ENCODE data around the gene FUT3. TPM values are rescaled to one million over a fixed set of nuclear protein-coding genes. Genes with fewer than 3 reads are reported as not detected.

FUT3 gene
- total RNA-seq, 1 experiment from 2014 or later: 0.34 TPM

GRCh38 chr19:5893296-5893903 is 42.2 kb upstream of the FUT3 start:
- BruUV-seq (replicated peaks): no TSS peak
- Histone ChIP-seq H3K4me3 (ENCODE audit: low read depth, low read length) (no peak overlapping the region), H3K4me1 (peaks cover 5% of the 10 kb centered on the region; the same call in 1 of the 2 replicates), H3K9me3 (no peaks in the 10 kb centered on the region), H3K27me3 (replicated peaks; ENCODE audit: control insufficient read depth, insufficient read depth, low read length) (no peaks in the 10 kb centered on the region), H3K36me3 (ENCODE audit: control insufficient read depth, insufficient read depth, low read length) (no peaks in the 10 kb centered on the region; the same call in 1 of the 2 replicates)
- intact Hi-C loops (cut with micrococcal nuclease; ENCODE audit: unreplicated experiment): loop anchor here (2.0 kb wide), 1 partner anchor 89 kb away; the partner anchor contains the start of gene NRTN
- TF ChIP-seq CTCF (IDR thresholded peaks at IDR 0.05; ENCODE audit: insufficient read depth in 1 of 2, low read depth in 1 of 2, low read length in 1 of 2, severe bottlenecking in 1 of 2, unreplicated experiment in 1 of 2): no peak
- DNase-seq: no peak
- ChIA-PET CTCF (interaction anchor here (0.7 to 0.8 kb wide), 3 partner anchors 79 to 165 kb away, joined by 4 to 6 read pairs (median 5); no protein-coding TSS in a partner anchor), POLR2A (no interaction called here)
- Mint-ChIP-seq H3K36me3 (ENCODE audit: insufficient read depth, unreplicated experiment) (peaks cover 38% of the 10 kb centered on the region), H3K9me3 (ENCODE audit: unreplicated experiment) (no peaks in the 10 kb centered on the region), H3K27me3 (ENCODE audit: insufficient read depth, unreplicated experiment) (no peaks in the 10 kb centered on the region), H3K4me1 (ENCODE audit: low read depth, unreplicated experiment) (peaks cover 9% of the 10 kb centered on the region), H3K4me3 (ENCODE audit: unreplicated experiment) (no peak overlapping the region), H3K27ac (ENCODE audit: unreplicated experiment) (no peak overlapping the region)

- Histone ChIP-seq H3K4me1 (peaks cover 5% of the 10 kb centered on the region; the same call in 1 of the 2 replicates), H3K4me3 (ENCODE audit: low read depth, low read length) (no peak overlapping the region), H3K9me3 (no peaks in the 10 kb centered on the region), H3K36me3 (ENCODE audit: control insufficient read depth, insufficient read depth, low read length) (no peaks in the 10 kb centered on the region; the same call in 1 of the 2 replicates), H3K27me3 (replicated peaks; ENCODE audit: control insufficient read depth, insufficient read depth, low read length) (no peaks in the 10 kb centered on the region)
- Mint-ChIP-seq H3K9me3 (ENCODE audit: unreplicated experiment) (no peaks in the 10 kb centered on the region), H3K27ac (ENCODE audit: unreplicated experiment) (peak overlapping the region; percentile 65), H3K4me3 (ENCODE audit: unreplicated experiment) (no peak overlapping the region), H3K36me3 (ENCODE audit: insufficient read depth, unreplicated experiment) (peaks cover 38% of the 10 kb centered on the region), H3K4me1 (ENCODE audit: low read depth, unreplicated experiment) (peaks cover 9% of the 10 kb centered on the region), H3K27me3 (ENCODE audit: insufficient read depth, unreplicated experiment) (no peaks in the 10 kb centered on the region)
- TF ChIP-seq CTCF (IDR thresholded peaks at IDR 0.05; ENCODE audit: insufficient read depth in 1 of 2, low read depth in 1 of 2, low read length in 1 of 2, severe bottlenecking in 1 of 2, unreplicated experiment in 1 of 2): no peak
- intact Hi-C loops (cut with micrococcal nuclease; ENCODE audit: unreplicated experiment): loop anchor here (1.0 to 2.0 kb wide), 2 partner anchors 88 to 120 kb away; partner anchors contain the start of gene NRTN
- no peak for DNase-seq
- BruUV-seq (replicated peaks): no TSS peak
- CTCF ChIA-PET: interaction anchor here (0.7 to 1.2 kb wide), 4 partner anchors 79 to 165 kb away, joined by 4 to 7 read pairs (median 6); no protein-coding TSS in a partner anchor
- POLR2A ChIA-PET: no interaction called here
Measured at GRCh38 chr19:5892772-5893275, 41.6 kb upstream of the FUT3 start.

GRCh38 chr19:5891938-5892771 is 40.9 kb upstream of the FUT3 start:
- Mint-ChIP-seq H3K4me3 (ENCODE audit: unreplicated experiment) (no peak overlapping the region), H3K27me3 (ENCODE audit: insufficient read depth, unreplicated experiment) (no peaks in the 10 kb centered on the region), H3K9me3 (ENCODE audit: unreplicated experiment) (no peaks in the 10 kb centered on the region), H3K4me1 (ENCODE audit: low read depth, unreplicated experiment) (peaks cover 9% of the 10 kb centered on the region), H3K36me3 (ENCODE audit: insufficient read depth, unreplicated experiment) (peaks cover 38% of the 10 kb centered on the region), H3K27ac (ENCODE audit: unreplicated experiment) (peak overlapping the region; percentile 65)
- Histone ChIP-seq H3K4me3 (ENCODE audit: low read depth, low read length) (no peak overlapping the region), H3K4me1 (peaks cover 5% of the 10 kb centered on the region; the same call in 1 of the 2 replicates), H3K36me3 (ENCODE audit: control insufficient read depth, insufficient read depth, low read length) (no peaks in the 10 kb centered on the region; the same call in 1 of the 2 replicates), H3K27me3 (replicated peaks; ENCODE audit: control insufficient read depth, insufficient read depth, low read length) (no peaks in the 10 kb centered on the region), H3K9me3 (no peaks in the 10 kb centered on the region)
- no TSS peak for BruUV-seq (replicated peaks)
- peak in 1 of 2 experiments; percentile 64 for DNase-seq
- intact Hi-C loops (cut with micrococcal nuclease; ENCODE audit: unreplicated experiment): loop anchor here (1.0 to 2.0 kb wide), 2 partner anchors 87 to 119 kb away; partner anchors contain the start of gene NRTN
- ChIA-PET POLR2A (interaction anchor here (0.6 kb wide), 1 partner anchor 33 kb away, joined by 3 read pairs; no protein-coding TSS in a partner anchor), CTCF (interaction anchor here (1.2 kb wide), 1 partner anchor 88 kb away, joined by 7 read pairs; no protein-coding TSS in a partner anchor)
- TF ChIP-seq CTCF (IDR thresholded peaks at IDR 0.05; ENCODE audit: insufficient read depth in 1 of 2, low read depth in 1 of 2, low read length in 1 of 2, severe bottlenecking in 1 of 2, unreplicated experiment in 1 of 2): peak; percentile 74 to 86

All from Caco-2 (cell line).